ENCODE data around the gene FBXO27.
"Not testable (repeated sequence)": the region's sequence is repeated elsewhere in the genome, so short reads cannot be mapped to it uniquely, and the experiment has no call there.

FBXO27 gene

GRCh38 chr19:39037194-39037593, 4.8 kb upstream of the FBXO27 start:
- DNase-seq, result no peak

GRCh38 chr19:39036581-39036980, 4.2 kb upstream of the FBXO27 start:
- DNase-seq, result no peak

- peak; percentile 95 for DNase-seq
Measured at GRCh38 chr19:39031368-39032062, 834 bp downstream of the FBXO27 start.

GRCh38 chr19:39030854-39031367, 1.4 kb downstream of the FBXO27 start:
- no peak for DNase-seq

- DNase-seq, result no peak
Measured at GRCh38 chr19:39024875-39025641, 7.3 kb downstream of the FBXO27 start.

GRCh38 chr19:39021063-39021462, 11.3 kb downstream of the FBXO27 start:
- no peak for DNase-seq

GRCh38 chr19:39017646-39018045, 14.7 kb downstream of the FBXO27 start:
- DNase-seq, result no peak

- DNase-seq, result no peak
Measured at GRCh38 chr19:39017026-39017425, 15.3 kb downstream of the FBXO27 start.

GRCh38 chr19:39014037-39014436, 18.3 kb downstream of the FBXO27 start:
- DNase-seq, result no peak

GRCh38 chr19:39009001-39009400, 23.3 kb downstream of the FBXO27 start:
- no peak for DNase-seq

GRCh38 chr19:39008137-39008536, 24.2 kb downstream of the FBXO27 start:
- DNase-seq, result no peak

GRCh38 chr19:39007096-39007495, 25.3 kb downstream of the FBXO27 start:
- no peak for DNase-seq

GRCh38 chr19:39004403-39004802, 27.9 kb downstream of the FBXO27 start:
- DNase-seq, result no peak

- DNase-seq, result no peak
Measured at GRCh38 chr19:39003796-39004195, 28.6 kb downstream of the FBXO27 start.

- DNase-seq, result no peak
Measured at GRCh38 chr19:39003188-39003587, 29.2 kb downstream of the FBXO27 start.

- no peak for DNase-seq
Measured at GRCh38 chr19:39001041-39001440, 31.3 kb downstream of the FBXO27 start.

GRCh38 chr19:38997576-38997975, 34.8 kb downstream of the FBXO27 start:
- not testable (repeated sequence) for DNase-seq

GRCh38 chr19:38993271-38993670, 39.1 kb downstream of the FBXO27 start:
- no peak for DNase-seq

- DNase-seq, result no peak
Measured at GRCh38 chr19:38990949-38991697, 41.2 kb downstream of the FBXO27 start.

- DNase-seq, result not testable (repeated sequence)
Measured at GRCh38 chr19:38989614-38990013, 42.7 kb downstream of the FBXO27 start.

GRCh38 chr19:38989066-38989605, 43.2 kb downstream of the FBXO27 start:
- peak; percentile 54 for DNase-seq

GRCh38 chr19:38988627-38989026, 43.7 kb downstream of the FBXO27 start:
- DNase-seq, result not testable (repeated sequence)

- DNase-seq, result not testable (repeated sequence)
Measured at GRCh38 chr19:38987745-38988144, 44.6 kb downstream of the FBXO27 start.

Data from NCI-H510A treated with DMSO at 0.1 percent for 48 hours (cell line).